ENCODE data around the gene RALGDS.
"Not testable (repeated sequence)": the region's sequence is repeated elsewhere in the genome, so short reads cannot be mapped to it uniquely, and the experiment has no call there.

RALGDS gene

DNA sequence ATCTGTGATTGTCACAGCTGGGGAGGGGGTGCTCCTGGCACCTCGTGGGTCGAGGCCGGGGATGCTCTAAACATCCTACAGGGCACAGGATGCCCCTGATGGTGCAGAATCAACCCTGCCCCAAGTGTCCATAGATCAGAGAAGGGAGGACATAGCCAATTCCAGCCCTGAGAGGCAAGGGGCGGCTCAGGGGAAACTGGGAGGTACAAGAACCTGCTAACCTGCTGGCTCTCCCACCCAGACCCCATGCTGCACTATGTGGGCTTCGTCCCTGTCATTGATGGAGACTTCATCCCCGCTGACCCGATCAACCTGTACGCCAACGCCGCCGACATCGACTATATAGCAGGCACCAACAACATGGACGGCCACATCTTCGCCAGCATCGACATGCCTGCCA, 52.6 kb downstream of the RALGDS start:
- DNase-seq (ENCODE audit: low read depth in 2 of 2), result not testable (repeated sequence)

DNA sequence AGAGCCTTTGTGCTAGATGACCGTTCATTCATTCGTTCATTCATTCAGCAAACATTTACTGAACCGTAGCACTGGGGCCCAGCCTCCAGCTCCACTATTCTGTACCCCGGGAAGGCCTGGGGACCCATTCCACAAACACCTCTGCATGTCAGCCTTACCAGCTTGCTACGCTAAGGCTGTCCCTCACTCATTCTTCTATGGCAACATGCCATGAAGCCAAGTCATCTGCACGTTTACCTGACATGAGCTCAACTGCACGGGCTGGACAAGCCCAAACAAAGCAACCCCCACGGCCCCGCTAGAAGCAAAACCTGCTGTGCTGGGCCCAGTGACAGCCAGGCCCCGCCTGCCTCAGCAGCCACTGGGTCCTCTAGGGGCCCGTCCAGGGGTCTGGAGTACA, 53.2 kb downstream of the RALGDS start:
- no peak for DNase-seq (ENCODE audit: low read depth in 2 of 2)

DNA sequence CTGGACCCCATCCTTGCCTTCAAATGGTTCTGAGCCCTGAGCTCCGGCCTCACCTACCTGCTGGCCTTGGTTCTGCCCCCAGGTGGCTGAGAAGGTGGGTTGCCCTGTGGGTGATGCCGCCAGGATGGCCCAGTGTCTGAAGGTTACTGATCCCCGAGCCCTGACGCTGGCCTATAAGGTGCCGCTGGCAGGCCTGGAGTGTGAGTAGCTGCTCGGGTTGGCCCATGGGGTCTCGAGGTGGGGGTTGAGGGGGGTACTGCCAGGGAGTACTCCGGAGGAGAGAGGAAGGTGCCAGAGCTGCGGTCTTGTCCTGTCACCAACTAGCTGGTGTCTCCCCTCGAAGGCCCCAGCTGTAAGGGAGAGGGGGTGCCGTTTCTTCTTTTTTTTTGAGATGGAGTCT, 54.0 kb downstream of the RALGDS start:
- DNase-seq (ENCODE audit: low read depth in 2 of 2), result no peak

DNA sequence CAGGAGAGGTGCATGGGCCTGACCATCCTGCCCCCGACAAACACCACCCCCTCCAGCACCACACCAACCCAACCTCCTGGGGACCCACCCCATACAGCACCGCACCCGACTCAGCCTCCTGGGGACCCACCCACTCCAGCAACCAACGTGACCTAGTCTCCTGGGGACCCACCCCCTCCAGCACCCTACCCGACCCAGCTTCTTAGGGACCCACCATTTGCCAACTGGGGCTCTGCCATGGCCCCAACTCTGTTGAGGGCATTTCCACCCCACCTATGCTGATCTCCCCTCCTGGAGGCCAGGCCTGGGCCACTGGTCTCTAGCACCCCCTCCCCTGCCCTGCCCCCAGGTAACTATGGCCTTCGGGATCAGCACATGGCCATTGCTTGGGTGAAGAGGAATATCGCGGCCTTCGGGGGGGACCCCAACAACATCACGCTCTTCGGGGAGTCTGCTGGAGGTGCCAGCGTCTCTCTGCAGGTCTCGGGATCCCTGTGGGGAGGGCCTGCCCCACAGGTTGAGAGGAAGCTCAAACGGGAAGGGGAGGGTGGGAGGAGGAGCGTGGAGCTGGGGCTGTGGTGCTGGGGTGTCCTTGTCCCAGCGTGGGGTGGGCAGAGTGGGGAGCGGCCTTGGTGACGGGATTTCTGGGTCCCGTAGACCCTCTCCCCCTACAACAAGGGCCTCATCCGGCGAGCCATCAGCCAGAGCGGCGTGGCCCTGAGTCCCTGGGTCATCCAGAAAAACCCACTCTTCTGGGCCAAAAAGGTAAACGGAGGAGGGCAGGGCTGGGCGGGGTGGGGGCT, 54.7 kb downstream of the RALGDS start:
- DNase-seq (ENCODE audit: low read depth in 2 of 2), result no peak

DNA sequence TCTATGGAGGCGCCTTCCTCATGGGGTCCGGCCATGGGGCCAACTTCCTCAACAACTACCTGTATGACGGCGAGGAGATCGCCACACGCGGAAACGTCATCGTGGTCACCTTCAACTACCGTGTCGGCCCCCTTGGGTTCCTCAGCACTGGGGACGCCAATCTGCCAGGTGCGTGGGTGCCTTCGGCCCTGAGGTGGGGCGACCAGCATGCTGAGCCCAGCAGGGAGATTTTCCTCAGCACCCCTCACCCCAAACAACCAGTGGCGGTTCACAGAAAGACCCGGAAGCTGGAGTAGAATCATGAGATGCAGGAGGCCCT, 56.0 kb downstream of the RALGDS start:
- no peak for DNase-seq (ENCODE audit: low read depth in 2 of 2)

DNA sequence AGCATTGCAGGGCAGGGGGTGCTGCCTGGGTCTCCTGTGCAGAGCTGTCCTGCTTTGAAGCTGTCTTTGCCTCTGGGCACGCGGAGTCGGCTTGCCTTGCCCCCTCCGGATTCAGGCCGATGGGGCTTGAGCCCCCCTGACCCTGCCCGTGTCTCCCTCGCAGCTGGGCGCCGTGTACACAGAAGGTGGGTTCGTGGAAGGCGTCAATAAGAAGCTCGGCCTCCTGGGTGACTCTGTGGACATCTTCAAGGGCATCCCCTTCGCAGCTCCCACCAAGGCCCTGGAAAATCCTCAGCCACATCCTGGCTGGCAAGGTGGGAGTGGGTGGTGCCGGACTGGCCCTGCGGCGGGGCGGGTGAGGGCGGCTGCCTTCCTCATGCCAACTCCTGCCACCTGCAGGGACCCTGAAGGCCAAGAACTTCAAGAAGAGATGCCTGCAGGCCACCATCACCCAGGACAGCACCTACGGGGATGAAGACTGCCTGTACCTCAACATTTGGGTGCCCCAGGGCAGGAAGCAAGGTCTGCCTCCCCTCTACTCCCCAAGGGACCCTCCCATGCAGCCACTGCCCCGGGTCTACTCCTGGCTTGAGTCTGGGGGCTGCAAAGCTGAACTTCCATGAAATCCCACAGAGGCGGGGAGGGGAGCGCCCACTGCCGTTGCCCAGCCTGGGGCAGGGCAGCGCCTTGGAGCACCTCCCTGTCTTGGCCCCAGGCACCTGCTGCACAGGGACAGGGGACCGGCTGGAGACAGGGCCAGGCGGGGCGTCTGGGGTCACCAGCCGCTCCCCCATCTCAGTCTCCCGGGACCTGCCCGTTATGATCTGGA, 56.6 kb downstream of the RALGDS start:
- DNase-seq (ENCODE audit: low read depth in 2 of 2), result no peak

DNA sequence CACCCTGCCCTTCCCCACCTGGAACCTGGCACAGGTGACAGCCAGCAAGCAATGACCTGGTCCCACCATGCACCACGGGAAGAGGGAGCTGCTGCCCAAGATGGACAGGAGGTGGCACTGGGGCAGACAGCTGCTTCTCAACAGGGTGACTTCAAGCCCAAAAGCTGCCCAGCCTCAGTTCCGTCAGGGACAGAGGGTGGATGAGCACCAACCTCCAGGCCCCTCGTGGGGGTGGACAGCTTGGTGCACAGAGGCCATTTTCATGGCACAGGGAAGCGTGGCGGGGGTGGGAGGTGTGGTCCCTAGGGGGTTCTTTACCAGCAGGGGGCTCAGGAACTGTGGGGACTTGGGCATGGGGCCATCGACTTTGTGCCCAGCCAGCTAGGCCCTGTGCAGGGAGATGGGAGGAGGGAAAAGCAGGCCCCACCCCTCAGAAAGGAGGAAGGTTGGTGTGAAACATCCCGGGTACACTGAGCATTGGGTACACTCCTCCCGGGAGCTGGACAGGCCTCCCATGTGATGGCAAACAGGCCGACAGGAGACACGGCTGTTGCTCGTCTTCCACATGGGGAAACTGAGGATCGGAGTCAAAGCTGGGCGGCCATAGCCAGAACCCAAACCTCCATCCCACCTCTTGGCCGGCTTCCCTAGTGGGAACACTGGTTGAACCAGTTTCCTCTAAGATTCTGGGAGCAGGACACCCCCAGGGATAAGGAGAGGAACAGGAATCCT, 57.4 kb downstream of the RALGDS start:
- no peak for DNase-seq (ENCODE audit: low read depth in 2 of 2)

DNA sequence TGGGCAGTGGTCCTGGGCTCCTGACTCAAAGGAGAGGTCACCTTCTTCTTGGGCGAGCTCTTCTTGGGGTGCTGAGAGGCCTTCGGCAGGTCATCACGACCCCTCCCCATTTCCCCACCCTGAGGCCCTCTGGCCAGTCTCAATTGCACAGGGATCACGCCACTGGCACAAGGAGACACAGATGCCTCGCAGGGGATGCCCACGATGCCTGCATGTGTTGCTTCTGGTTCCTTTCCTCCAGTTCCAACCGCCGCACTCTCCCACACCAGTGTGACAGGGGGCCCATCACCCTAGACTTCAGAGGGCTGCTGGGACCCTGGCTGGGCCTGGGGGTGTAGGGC, 57.9 kb downstream of the RALGDS start:
- DNase-seq (ENCODE audit: low read depth in 2 of 2), result no peak

DNA sequence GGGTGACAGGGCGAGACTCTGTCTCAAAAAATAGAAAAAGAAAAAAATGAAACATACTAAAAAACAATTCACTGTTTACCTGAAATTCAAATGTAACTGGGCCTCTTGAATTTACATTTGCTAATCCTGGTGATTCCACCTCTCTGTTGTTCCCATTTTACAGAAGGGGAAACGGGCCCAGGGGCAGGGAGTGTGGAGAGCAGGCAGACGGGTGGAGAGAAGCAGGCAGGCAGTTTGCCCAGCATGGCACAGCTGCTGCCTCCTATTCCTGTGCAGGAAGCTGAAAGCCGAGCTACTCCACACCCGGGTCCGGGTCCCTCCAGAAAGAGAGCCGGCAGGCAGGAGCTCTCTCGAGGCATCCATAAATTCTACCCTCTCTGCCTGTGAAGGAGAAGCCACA, 58.5 kb downstream of the RALGDS start:
- DNase-seq (ENCODE audit: low read depth in 2 of 2), result not testable (repeated sequence)

DNA sequence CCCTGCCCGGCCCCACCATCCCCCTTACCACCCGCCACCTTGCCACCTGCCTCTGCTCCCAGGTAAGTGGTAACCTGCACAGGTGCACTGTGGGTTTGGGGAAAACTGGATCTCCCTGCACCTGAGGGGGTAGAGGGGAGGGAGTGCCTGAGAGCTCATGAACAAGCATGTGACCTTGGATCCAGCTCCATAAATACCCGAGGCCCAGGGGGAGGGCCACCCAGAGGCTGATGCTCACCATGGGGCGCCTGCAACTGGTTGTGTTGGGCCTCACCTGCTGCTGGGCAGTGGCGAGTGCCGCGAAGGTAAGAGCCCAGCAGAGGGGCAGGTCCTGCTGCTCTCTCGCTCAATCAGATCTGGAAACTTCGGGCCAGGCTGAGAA, 59.3 kb downstream of the RALGDS start, which contains the start of gene CEL:
Gene CEL, plus strand, starts transcription at position 218 of the 382 bp plus-strand sequence. Its CDS starts 22 bp downstream, at position 240.
- DNase-seq (ENCODE audit: low read depth in 2 of 2), result not testable (repeated sequence)

DNA sequence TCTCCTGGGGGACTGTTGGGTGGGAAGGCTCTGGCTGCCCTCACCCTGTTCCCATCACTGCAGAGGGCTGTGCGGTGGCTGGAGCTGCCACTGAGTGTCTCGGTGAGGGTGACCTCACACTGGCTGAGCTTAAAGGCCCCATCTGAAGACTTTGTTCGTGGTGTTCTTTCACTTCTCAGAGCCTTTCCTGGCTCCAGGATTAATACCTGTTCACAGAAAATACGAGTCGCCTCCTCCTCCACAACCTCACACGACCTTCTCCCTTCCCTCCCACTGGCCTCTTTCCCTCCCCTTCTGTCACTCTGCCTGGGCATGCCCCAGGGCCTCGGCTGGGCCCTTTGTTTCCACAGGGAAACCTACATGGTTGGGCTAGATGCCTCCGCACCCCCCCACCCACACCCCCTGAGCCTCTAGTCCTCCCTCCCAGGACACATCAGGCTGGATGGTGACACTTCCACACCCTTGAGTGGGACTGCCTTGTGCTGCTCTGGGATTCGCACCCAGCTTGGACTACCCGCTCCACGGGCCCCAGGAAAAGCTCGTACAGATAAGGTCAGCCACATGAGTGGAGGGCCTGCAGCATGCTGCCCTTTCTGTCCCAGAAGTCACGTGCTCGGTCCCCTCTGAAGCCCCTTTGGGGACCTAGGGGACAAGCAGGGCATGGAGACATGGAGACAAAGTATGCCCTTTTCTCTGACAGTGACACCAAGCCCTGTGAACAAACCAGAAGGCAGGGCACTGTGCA, 59.8 kb downstream of the RALGDS start:
- not testable (repeated sequence) for DNase-seq (ENCODE audit: low read depth in 2 of 2)

DNA sequence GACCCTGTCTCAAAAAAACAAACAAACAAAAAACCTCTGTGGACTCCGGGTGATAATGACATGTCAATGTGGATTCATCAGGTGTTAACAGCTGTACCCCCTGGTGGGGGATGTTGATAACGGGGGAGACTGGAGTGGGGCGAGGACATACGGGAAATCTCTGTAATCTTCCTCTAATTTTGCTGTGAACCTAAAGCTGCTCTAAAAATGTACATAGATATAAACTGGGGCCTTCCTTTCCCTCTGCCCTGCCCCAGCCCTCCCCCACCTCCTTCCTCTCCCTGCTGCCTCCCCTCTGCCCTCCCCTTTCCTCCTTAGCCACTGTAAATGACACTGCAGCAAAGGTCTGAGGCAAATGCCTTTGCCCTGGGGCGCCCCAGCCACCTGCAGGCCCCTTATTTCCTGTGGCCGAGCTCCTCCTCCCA, 60.6 kb downstream of the RALGDS start:
- DNase-seq (ENCODE audit: low read depth in 2 of 2), result no peak

DNA sequence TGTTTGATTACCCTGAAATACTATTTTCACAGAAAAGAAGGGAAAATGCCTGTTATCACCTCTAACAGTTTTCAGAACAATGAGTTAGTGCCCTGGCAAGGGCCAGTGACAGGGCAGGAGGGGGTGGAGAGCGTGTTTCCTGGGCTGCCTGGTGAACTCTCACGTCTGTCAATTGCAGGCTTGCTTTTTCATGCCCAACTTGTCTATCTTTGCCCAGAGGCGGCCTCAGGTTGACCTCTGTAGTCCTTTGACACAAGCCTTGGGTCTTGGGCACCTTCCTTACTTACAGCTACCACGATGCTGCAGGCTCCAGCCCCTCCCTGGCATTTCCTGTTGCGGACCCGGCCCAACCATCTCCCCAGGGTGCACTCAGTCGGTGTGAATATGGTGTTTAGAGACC, 61.4 kb downstream of the RALGDS start:
- no peak for DNase-seq (ENCODE audit: low read depth in 2 of 2)

DNA sequence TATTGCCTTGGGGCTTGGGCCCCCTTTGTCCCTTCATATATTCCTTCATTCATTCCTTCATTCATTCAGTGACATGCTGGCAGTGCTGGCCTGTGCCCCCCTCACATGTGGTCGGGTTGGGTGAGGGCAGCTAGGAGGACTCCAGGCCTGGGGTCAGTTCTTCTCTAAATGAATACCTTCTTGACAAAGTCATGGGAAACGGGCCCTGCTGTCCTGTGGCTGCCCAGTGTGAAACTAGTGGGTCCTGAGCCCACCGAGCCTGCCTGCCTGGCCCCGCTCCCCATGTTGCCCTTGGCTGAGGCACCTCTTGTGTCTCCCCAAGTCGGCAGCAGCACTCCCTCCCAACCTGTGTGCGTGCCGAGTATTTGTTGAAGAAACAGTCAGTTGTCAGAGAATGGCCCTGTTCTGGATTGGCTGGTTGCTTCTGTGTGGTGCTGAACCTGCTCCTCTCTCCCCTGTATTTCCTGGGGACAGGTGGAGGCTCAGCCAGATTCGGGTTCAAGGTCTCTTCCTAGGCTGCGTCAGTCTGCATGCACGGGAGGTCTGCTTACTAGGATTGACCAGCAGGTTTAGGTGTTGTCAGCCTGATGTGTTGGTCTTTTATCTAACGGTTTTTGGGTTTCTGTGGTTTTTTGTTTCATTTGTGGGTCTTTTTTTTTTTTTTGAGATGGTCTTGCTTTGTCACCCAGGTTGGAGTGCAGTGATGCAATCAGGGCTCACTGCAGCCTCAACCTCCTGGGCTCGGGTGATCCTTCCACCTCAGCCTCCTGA, 62.3 kb downstream of the RALGDS start:
- no peak for DNase-seq (ENCODE audit: low read depth in 2 of 2)

DNA sequence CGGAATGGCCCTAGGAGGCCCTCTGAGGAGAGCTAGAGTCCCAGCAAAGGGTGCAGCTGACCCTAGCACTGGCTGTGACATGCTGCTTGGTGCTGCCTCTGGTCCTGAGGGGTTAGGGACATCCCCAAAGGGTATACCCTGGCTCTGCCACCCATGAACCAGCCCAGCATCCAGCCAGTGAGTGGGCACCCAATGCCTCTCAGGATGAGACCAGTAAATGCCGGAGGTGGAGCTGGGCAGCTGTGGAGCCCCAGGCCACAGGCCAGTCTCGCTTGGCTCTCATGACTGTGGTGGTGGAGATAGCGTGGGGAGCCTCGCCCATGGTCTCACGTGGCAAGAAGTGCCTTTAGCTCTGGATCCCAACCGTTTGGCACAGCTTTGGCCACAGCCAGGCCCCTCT, 63.0 kb downstream of the RALGDS start:
- DNase-seq (ENCODE audit: low read depth in 2 of 2), result no peak

DNA sequence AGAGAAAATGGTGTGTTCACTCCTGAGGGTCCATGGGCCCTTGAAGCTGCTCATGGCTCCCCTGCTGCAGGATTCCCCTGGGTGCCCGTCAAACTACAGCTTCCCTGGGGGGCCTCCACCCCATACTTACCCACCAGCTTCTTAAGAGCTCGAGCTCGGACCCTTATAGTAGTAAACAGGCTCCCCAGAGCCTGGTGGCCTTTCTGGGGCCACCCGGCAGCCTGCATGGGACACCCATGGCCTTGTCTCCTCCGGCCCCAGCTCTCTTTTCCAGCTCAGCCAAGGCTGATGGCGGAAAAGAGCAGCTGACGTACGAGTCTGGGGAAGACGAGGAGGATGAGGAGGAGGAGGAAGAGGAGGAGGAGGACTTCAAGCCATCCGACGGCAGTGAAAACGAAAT, 63.5 kb downstream of the RALGDS start:
- no peak for DNase-seq (ENCODE audit: low read depth in 2 of 2)

DNA sequence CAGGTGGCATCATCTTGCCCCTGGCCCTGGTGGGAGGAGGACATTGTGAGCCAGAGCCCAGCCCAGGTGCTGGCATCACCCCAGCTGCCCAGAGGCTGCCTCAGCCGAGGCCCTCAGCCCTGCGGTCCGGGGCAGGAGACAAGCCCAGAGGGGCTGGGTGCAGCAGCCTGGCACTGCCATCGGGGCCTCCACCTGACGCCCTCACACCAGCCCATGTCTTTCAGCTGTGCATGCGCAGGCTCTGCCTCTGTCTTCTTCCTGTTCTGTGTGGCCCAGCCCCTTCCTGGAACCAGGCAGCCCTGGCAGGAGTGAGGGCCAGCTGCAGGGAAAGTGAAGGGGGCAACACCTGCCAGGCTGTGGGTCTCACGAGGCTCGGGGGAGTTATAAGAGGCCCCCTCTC, 64.0 kb downstream of the RALGDS start:
- DNase-seq (ENCODE audit: low read depth in 2 of 2), result no peak

DNA sequence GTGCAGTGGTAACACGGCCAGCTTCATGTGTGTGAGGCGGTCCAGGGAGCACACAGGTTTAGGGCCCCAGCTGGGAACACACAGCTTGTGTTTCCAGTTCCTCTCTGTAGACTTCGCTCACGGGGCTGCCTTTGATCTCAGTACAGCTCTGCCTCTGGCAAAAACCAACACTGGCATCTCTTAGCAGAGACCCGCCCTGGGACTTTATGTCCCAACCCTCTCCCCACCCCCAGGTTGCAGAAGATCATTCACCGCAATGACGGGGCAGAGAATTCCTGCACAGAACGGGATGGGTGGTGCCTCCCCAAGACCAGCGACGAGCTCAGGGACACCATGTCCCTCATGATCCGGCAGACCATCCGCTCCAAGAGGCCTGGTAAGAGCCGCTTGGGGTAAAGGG, 64.5 kb downstream of the RALGDS start:
- DNase-seq (ENCODE audit: low read depth in 2 of 2), result no peak

DNA sequence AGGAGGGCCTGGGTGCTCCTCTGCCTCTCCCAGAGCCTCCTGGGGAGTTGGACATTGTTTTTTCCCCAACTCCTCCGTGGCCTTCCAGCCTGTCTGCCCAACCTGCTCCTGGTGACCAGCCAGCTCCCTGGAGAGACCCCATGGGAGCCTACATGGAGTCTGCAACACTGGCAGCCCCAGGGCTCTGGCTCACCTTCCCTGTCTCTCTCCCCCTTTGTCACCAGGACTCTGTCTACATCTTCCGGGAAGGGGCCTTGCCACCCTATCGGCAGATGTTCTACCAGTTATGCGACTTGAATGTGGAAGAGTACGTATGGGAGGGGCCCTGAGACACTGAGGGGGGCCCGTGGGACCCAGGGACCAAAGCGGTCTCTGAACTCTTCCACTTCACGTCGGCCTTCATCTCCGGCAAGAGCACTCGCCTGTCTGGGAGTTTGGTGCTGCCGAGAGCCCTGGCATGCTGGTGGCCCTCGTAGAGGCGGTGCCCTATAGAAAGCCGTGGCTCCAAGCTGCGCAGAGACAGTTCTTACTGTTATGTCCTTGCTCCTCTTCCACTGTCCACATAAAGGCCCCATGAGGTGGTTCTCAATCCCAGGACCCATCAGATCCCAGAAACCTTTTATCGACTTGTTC, 65.1 kb downstream of the RALGDS start:
- no peak for DNase-seq (ENCODE audit: low read depth in 2 of 2)

DNA sequence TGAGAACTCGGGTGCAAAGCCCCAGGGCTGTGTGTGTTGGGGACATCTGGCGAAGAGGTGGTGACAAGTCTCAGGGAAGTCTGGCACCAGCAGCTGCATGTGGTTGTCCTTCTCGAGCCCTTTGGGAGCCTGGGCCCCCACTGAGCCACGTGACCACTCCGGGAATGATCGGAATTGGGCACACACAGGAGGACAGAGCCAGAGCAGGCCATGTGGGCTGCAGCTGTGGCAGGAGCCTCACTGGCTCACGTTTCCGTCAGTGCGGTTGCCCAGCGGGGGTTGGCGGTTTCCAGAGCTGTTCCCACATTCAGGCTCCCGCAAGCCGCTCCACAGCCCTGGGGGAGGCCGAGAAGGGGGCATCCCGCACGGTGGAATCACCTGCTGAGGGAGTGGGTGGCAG, 66.1 kb downstream of the RALGDS start:
- peak; percentile 88 for DNase-seq (ENCODE audit: low read depth in 2 of 2)
